ENCODE data around the gene C22orf42. TPM values are rescaled to one million over a fixed set of nuclear protein-coding genes. Genes with fewer than 3 reads are reported as not detected.

The C22orf42 gene, protein sequence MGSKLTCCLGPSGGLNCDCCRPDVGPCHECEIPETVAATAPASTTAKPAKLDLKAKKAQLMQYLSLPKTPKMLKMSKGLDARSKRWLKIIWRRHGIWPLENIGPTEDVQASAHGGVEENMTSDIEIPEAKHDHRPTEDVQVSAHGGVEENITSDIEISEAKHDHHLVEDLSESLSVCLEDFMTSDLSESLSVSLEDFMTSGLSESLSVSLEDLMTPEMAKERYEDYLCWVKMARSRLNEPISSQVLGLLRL
- 24.7 TPM for total RNA-seq

DNA sequence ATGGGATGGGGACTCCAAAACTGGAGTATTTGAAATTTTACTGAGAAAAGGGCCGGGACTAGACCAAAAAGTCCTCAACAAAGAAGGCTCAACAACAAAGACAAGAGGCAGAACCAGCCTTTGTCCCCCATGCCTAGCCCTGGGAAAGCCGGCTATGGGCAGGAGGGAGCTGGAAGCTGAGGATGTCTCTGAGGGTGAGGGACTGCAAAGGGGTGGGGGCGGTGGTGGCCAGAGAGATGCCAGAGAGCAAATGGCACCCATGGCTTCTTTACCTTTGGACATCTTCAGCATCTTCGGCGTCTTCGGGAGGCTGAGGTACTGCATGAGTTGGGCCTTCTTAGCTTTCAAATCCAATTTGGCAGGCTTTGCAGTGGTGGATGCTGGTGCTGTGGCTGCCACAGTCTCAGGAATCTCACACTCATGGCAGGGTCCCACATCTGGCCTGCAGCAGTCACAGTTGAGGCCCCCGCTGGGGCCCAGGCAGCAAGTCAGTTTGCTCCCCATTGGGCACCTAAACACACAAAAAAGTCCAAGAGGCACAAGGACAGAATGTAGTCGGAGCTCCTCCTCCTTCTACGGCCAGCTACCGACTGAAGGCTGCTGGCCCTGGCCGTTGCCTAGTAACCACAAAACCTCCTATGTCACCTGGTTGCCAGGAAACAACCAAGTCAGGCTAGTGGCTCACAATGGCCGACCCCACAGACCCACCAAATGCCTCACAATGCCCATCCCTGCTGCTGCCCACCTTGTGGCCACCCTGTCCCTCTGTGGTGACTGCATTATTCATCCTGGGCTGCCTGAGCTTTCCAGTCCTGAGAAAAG lies at the start of gene C22orf42:
C22orf42 (minus strand) TSS at position 592 of the 822 bp plus-strand sequence; CDS start at position 504, 88 bp downstream.

DNA sequence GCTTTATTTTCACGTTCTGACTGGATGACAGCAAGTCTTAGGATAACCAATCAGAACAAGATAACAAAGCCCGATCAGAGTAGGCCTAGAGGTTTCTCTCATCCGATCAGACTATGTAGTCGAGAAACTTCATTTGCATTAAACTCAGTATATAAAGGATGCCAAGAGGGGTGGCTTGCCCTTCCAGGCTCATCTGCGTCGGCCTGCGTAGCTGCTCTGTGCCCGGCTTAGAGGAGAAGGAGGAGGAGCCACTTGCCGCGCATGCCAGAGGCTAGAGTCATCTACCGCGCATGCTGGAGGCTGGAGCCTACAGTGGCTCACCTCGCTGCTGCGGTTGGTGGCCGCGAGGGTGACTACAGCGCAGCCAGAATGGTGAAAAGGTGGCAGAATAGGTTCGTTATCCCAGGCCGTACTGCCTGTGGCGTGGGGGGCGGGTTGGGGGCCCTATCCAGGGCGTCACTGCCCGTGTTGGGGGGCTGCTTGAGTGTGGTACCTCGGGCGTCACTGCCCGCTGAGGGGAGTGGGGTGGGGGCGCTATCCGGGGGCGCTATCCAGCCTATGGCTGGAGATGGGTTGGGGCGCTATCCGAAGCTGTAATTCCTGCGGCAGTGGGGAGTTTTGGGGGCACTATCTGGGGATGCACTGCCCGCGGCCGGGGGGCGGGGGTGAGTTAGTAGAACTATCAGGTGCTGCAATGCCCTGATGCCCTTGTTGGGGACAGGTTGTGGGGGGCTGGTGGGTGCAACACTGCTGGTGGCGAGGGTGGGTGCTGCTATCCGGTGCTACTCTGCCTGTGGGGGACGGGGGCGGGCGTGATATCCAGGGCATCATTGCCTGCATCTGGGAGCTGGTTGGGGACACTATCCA lies 46.0 kb upstream of the C22orf42 start, which contains the start of gene RFPL2:
RFPL2 (minus strand) TSS at position 218 of the 867 bp plus-strand sequence. CDS start 2,622 bp downstream, outside the sequence.

Small RNAs within 50 kb of the gene (small RNA-seq; reads per million reads assigned to genes)
- gene AP1B1P2: not detected
- not detected for gene RF02171

Other genes with a start within 250 kb of the C22orf42 start
- 358 TPM for gene YWHAH, start 214.8 kb downstream of the C22orf42 start, total RNA-seq
- gene SLC5A1, start 116.0 kb downstream of the C22orf42 start, total RNA-seq: 0.23 TPM
- 2.5 TPM for gene RFPL2, start 45.8 kb upstream of the C22orf42 start, total RNA-seq
- gene SLC5A4, start 96.0 kb upstream of the C22orf42 start, total RNA-seq: 0.46 TPM
- not detected for gene RFPL3, start 198.6 kb upstream of the C22orf42 start, total RNA-seq